Loucy (cell line): ENCODE results near the gene WWC1.

Source experiments
- H2AFZ ChIP-seq: fragments of 200-600 bp; sonication (generic); 2 replicates; pipeline ENCODE4 v1.6.0; 2016; ENCODE audit warnings: antibody characterized with exemption, mild to moderate bottlenecking, low read length, moderate library complexity
- H3F3A ChIP-seq: fragments of 200-600 bp; 2 replicates; pipeline ENCODE4 v1.6.0; 2016; ENCODE audit warnings: antibody characterized with exemption, low read depth, mild to moderate bottlenecking
- H3K27me3 ChIP-seq: fragments of 200-600 bp; sonication (generic); 2 replicates; pipeline ENCODE4 v1.6.1; 2014; ENCODE audit warnings: low read length, mild to moderate bottlenecking; ENCODE audit not compliant: insufficient read depth, poor library complexity, severe bottlenecking
- H3K36me3 ChIP-seq: fragments of 200-600 bp; sonication (generic); 2 replicates; pipeline ENCODE4 v1.6.1; 2016; ENCODE audit warnings: low read length; ENCODE audit not compliant: insufficient read depth
- H3K4me1 ChIP-seq: fragments of 200-600 bp; sonication (generic); 2 replicates; pipeline ENCODE4 v1.5.1; 2014; ENCODE audit warnings: low read length, mild to moderate bottlenecking; ENCODE audit not compliant: insufficient read depth, poor library complexity, severe bottlenecking
- H3K4me2 ChIP-seq: fragments of 200-600 bp; sonication (generic); 2 replicates; pipeline ENCODE4 v1.6.0; 2014; ENCODE audit warnings: antibody characterized with exemption, low read length, low read depth, mild to moderate bottlenecking; ENCODE audit not compliant: poor library complexity, severe bottlenecking
- H3K4me3 ChIP-seq: fragments of 200-600 bp; sonication (generic); 2 replicates; pipeline ENCODE4 v1.5.1; 2014; ENCODE audit warnings: low read length, mild to moderate bottlenecking, mixed read lengths; ENCODE audit not compliant: poor library complexity, severe bottlenecking
- H3K79me2 ChIP-seq: fragments of 200-600 bp; sonication (generic); 2 replicates; pipeline ENCODE4 v1.6.1; 2014; ENCODE audit warnings: low read length; ENCODE audit not compliant: insufficient read depth
- H3K9ac ChIP-seq: fragments of 200-600 bp; sonication (generic); 2 replicates; pipeline ENCODE4 v1.6.0; 2014; ENCODE audit warnings: mild to moderate bottlenecking, low read depth, low read length, moderate library complexity; ENCODE audit not compliant: poor library complexity, severe bottlenecking
- H3K9me2 ChIP-seq: fragments of 200-600 bp; sonication (generic); replicated peaks from 2 replicates; pipeline ENCODE4 v1.6.1; 2016; ENCODE audit warnings: low read depth, low read length, mixed read lengths
- H3K9me3 ChIP-seq: fragments of 200-600 bp; sonication (generic); 2 replicates; pipeline ENCODE4 v1.6.1; 2014; ENCODE audit warnings: mild to moderate bottlenecking, antibody characterized with exemption, low read length, low read depth; ENCODE audit not compliant: insufficient read depth
- H4K20me1 ChIP-seq: fragments of 200-600 bp; sonication (generic); 2 replicates; pipeline ENCODE4 v1.6.0; 2014; ENCODE audit warnings: antibody characterized with exemption, low read length, mild to moderate bottlenecking; ENCODE audit not compliant: insufficient read depth, poor library complexity, severe bottlenecking
- EZH2phosphoT487 ChIP-seq: fragments of 200-600 bp; IDR thresholded peaks from 2 replicates; pipeline ENCODE4 v1.6.1; 2018; ENCODE audit warnings: antibody characterized with exemption, mild to moderate bottlenecking, moderate library complexity, borderline replicate concordance
- TF ChIP-seq, protein P1 (sequence below): fragments of 200-600 bp; sonication (generic); conservative IDR thresholded peaks from 2 replicates; pipeline ENCODE4 v1.5.1; 2014; ENCODE audit warnings: mild to moderate bottlenecking, antibody characterized with exemption, low read length

WWC1 gene

DNA sequence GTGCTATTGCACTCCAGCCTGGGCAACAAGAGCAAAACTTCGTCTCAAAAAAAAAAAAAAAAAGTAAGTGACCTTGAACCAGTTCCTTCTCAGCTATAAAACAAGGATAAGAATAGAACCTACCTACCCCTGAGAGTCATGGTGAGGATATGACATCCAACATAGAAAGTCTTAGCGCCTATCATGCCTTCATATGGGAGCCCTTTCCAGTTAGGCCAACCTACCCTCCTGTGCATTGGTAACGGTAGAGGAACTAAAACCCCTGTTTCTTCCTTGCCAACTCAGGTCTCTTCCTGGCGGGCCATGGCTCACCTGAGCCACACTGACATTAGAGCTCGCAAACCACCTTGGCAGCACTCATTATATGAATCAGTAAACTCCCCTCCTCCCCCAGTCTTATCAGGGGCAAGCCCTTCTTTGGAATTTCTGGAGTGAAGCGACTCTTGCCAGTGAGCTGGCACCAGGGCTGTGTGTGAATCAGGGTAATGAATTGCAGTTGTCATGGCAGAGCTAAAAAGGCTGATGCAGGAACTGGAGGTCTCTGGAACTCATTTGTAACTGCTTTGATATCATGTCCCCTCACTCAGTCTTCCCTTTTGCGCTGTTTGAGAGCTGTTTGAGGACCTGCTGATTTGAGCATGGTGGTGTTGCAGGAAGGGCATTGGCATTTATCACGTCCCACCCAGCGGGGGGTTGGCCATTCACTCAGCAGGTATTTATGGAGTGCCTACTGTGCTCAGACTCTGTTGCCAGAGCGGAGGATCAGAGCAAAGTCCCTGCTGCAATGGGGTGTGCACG, 10.3 kb downstream of the WWC1 start:
- Histone ChIP-seq H3K9me3 (no peaks in the 10 kb centered on the region), H3F3A (no peaks in the 10 kb centered on the region), H4K20me1 (no peaks in the 10 kb centered on the region), H2AFZ (no peak overlapping the region), H3K4me2 (no peak overlapping the region), H3K4me1 (no peaks in the 10 kb centered on the region), H3K79me2 (no peaks in the 10 kb centered on the region), H3K4me3 (no peak overlapping the region), H3K9ac (no peak overlapping the region), H3K27me3 (no peaks in the 10 kb centered on the region), H3K36me3 (no peaks in the 10 kb centered on the region), H3K9me2 (no peaks in the 10 kb centered on the region)
- TF ChIP-seq, protein P1, sequence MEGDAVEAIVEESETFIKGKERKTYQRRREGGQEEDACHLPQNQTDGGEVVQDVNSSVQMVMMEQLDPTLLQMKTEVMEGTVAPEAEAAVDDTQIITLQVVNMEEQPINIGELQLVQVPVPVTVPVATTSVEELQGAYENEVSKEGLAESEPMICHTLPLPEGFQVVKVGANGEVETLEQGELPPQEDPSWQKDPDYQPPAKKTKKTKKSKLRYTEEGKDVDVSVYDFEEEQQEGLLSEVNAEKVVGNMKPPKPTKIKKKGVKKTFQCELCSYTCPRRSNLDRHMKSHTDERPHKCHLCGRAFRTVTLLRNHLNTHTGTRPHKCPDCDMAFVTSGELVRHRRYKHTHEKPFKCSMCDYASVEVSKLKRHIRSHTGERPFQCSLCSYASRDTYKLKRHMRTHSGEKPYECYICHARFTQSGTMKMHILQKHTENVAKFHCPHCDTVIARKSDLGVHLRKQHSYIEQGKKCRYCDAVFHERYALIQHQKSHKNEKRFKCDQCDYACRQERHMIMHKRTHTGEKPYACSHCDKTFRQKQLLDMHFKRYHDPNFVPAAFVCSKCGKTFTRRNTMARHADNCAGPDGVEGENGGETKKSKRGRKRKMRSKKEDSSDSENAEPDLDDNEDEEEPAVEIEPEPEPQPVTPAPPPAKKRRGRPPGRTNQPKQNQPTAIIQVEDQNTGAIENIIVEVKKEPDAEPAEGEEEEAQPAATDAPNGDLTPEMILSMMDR = no peak
- TF ChIP-seq EZH2phosphoT487 = no peak

- Histone ChIP-seq H3K36me3 (no peaks in the 10 kb centered on the region), H4K20me1 (no peaks in the 10 kb centered on the region), H3K9me3 (no peaks in the 10 kb centered on the region), H3K4me2 (no peak overlapping the region), H3K27me3 (no peaks in the 10 kb centered on the region), H3K9ac (no peak overlapping the region), H3F3A (no peaks in the 10 kb centered on the region), H3K9me2 (no peaks in the 10 kb centered on the region), H3K79me2 (no peaks in the 10 kb centered on the region), H2AFZ (no peak overlapping the region), H3K4me1 (no peaks in the 10 kb centered on the region), H3K4me3 (no peak overlapping the region)
- TF ChIP-seq, protein P1 = no peak
- TF ChIP-seq EZH2phosphoT487 = no peak
These were observed 11.3 kb downstream of the WWC1 start for GRCh38 chr5:168302785-168303184.

DNA sequence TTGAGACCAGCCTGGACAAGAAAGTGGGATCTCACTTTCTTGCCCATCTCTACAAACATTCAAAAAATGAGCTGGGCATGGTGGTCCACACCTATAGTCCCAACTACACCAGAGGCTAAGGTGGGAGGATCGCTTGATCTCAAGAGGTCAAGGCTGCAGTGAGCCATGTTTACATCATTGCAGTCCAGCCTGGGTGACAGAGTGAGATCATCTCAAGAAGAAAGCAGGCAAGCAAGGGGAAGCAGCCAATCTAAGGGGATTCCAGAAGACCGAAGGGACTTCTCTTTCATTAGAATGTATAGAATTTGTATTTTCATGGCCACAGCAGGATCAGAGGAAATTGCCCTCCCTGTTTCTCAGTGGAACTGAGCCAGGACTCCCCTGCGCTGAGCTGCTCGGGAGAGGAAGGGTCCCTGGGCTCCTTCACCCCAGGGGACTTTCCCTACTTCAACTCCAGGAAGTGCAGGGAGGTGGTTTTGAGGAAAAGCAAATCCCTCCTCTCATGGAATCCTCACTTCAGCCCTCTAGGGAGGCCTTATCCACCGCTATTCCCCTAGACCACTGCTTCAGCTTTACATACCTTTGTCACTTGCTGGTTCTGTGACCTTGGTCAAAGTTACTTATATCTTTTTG, 12.1 kb downstream of the WWC1 start:
- Histone ChIP-seq H3F3A (no peaks in the 10 kb centered on the region), H3K4me1 (no peaks in the 10 kb centered on the region), H3K79me2 (no peaks in the 10 kb centered on the region), H3K27me3 (no peaks in the 10 kb centered on the region), H3K9me2 (no peaks in the 10 kb centered on the region), H3K9ac (no peak overlapping the region), H3K4me3 (no peak overlapping the region), H3K4me2 (no peak overlapping the region), H2AFZ (no peak overlapping the region), H4K20me1 (no peaks in the 10 kb centered on the region), H3K36me3 (no peaks in the 10 kb centered on the region), H3K9me3 (no peaks in the 10 kb centered on the region)
- no peak for TF ChIP-seq EZH2phosphoT487
- TF ChIP-seq, protein P1 = no peak
